Esophagus squamous epithelium (tissue), 4 donors: ENCODE results near the gene FBRS.

Source experiments
- POLR2A ChIP-seq, 4 donors: fragments of 450-650 bp; IDR thresholded peaks; one replicate each; pipeline ENCODE4 v1.6.1; 2017; ENCODE audit warnings: antibody characterized with exemption in 4 of 4, mild to moderate bottlenecking in 4 of 4, moderate library complexity in 3 of 4
- TF ChIP-seq, protein P1 (sequence below), 6 experiments: fragments of 450-650 bp in 4 of 6; fragments of 200-600 bp in 2 of 6; sonication (generic) in 2 of 6; IDR thresholded peaks; one replicate each; pipeline ENCODE4 v1.5.1; 2016 to 2019; ENCODE audit warnings: antibody characterized with exemption in 6 of 6, mild to moderate bottlenecking in 4 of 6, moderate library complexity in 4 of 6

DNA sequence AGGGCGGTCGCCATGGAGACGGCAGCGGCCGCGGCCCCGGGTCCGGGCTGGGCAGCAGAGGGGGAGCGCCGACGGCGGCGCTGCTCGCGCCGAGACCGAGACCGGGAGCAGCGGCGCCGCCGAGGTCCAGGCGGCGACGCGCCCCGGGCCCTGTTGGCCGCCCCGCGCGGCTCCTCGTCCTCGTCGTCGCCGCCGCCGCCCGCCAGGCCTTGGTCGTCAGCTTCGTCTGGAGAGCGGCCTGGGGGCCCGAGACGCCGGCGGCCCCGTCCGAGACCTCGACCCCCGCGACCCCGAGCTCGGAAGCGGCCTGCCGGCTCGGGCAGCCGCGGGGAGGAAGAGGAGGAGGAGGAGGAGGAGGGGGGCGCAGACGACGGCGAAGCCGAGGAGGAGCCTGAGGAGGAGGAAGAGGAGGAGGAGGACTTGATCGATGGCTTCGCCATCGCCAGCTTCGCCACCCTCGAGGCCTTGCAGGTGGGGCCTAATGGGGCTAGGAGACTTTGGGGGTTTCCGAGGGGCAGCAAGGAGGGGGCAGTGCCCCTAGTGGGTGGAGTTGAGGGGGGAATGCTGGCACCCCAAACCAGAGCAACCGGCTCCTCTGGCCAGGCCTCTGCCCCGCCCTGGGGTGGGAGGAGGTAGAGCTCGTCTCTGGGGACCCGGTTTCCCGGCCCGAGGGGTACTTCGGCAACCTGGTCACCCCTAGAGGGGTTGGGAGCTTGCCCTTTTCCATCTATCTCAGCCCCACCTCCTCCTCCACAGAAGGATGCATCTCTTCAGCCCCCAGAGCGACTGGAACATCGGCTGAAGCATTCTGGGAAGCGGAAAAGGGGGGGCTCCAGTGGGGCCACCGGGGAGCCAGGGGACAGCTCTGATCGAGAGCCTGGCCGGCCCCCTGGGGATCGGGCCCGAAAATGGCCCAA is 1.5 kb downstream of the FBRS start:
- TF ChIP-seq, protein P1, sequence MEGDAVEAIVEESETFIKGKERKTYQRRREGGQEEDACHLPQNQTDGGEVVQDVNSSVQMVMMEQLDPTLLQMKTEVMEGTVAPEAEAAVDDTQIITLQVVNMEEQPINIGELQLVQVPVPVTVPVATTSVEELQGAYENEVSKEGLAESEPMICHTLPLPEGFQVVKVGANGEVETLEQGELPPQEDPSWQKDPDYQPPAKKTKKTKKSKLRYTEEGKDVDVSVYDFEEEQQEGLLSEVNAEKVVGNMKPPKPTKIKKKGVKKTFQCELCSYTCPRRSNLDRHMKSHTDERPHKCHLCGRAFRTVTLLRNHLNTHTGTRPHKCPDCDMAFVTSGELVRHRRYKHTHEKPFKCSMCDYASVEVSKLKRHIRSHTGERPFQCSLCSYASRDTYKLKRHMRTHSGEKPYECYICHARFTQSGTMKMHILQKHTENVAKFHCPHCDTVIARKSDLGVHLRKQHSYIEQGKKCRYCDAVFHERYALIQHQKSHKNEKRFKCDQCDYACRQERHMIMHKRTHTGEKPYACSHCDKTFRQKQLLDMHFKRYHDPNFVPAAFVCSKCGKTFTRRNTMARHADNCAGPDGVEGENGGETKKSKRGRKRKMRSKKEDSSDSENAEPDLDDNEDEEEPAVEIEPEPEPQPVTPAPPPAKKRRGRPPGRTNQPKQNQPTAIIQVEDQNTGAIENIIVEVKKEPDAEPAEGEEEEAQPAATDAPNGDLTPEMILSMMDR (IDR thresholded peaks at IDR 0.05) = peak in 1 of 6 experiments; percentile 44
- TF ChIP-seq POLR2A (IDR thresholded peaks at IDR 0.05) = no peak
